Spinal cord (tissue), 10 donors: ENCODE results near the gene MMP24OS. TPM values are rescaled to one million over a fixed set of nuclear protein-coding genes. Genes with fewer than 3 reads are reported as not detected.

Experiments used
- DNase-seq, 6 donors: peaks; one replicate each; pipeline versions ENCODE4 v3.0.0 to v3.0.0-alpha.2; 2013 to 2015; ENCODE audit warnings: low spot score in 6 of 6, low read depth in 4 of 6
- H3K27ac ChIP-seq: one replicate; pipeline ENCODE4 v1.5.1; 2013; ENCODE audit warnings: low read depth, low read length, control low read depth
- H3K27me3 ChIP-seq: one replicate; pipeline ENCODE4 v1.6.1; 2013; ENCODE audit warnings: low read length; ENCODE audit not compliant: control insufficient read depth, insufficient read depth
- H3K36me3 ChIP-seq: one replicate; pipeline ENCODE4 v1.6.1; 2013; ENCODE audit warnings: low read length; ENCODE audit not compliant: control insufficient read depth, insufficient read depth
- H3K4me1 ChIP-seq: one replicate; pipeline ENCODE4 v1.6.1; 2013; ENCODE audit warnings: low read length; ENCODE audit not compliant: control insufficient read depth, insufficient read depth
- H3K4me3 ChIP-seq: one replicate; pipeline ENCODE4 v1.5.1; 2013; ENCODE audit warnings: low read depth, low read length, control low read depth
- H3K9me3 ChIP-seq: one replicate; pipeline ENCODE4 v1.6.1; 2013; ENCODE audit warnings: low read length; ENCODE audit not compliant: control insufficient read depth, insufficient read depth
- WGBS: methylation state at CpG from one replicate; pipeline ENCODE4 v1.1.5; 2013; ENCODE audit warnings: missing lambda C conversion rate; ENCODE audit not compliant: insufficient coverage; 5-methylcytosine and 5-hydroxymethylcytosine counted together
- polyA plus RNA-seq, 2 donors: library from polyadenylated mRNA; unstranded; fragments of 120-200 nt; gene quantifications; one replicate each; pipeline ENCODE4 v1.2.1, GENCODE V29; 2013; ENCODE audit not compliant: insufficient read length in 2 of 2
- total RNA-seq, 2 donors: library from RNA; depleted of rRNA in 1 of 2; stranded (reverse); fragments of 120-200 nt in 1 of 2; fragments of >200 nt in 1 of 2; gene quantifications; one replicate each; pipeline versions ENCODE4 v1.2.3 to v1.2.4, GENCODE V29; 2013 to 2014
- donor health status: healthy.

The MMP24OS gene
- total and polyA plus RNA-seq, 4 donors, result 10.1 to 70.6 (median 42.8) TPM

- 84% methylated on average over 4 of the region's 4 CpGs for WGBS
- Histone ChIP-seq H3K36me3 (peaks cover 22% of the 10 kb centered on the region), H3K27ac (no peak overlapping the region), H3K4me1 (peaks cover 10% of the 10 kb centered on the region), H3K9me3 (no peaks in the 10 kb centered on the region), H3K27me3 (no peaks in the 10 kb centered on the region), H3K4me3 (no peak overlapping the region)
- no peak for DNase-seq
Measured at GRCh38 chr20:35299780-35300179, 21.9 kb upstream of the MMP24OS start.

DNA sequence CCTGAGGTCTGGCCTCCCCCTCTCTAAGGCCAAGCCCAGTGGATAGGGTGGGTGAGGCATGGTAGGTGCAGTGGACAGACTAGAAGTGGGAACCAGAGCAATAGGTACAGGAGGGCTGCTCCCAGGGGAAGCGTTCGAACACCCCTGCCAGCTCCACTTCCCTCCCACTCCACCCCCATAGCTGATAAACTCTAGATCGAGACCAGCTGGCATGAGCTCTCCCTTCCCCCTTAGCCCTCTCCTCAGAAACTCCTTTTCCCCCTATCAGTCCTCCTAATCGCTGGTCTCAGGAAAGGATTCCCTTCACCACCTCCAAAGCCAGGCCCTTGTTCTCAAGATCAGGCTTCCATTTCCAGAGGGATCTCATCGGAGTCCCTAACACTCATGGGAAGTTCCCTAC, 20.3 kb upstream of the MMP24OS start:
- DNase-seq, result no peak
- no peak overlapping the region for H3K27ac ChIP-seq
- peaks cover under 1% of the 10 kb centered on the region for H3K4me1 ChIP-seq
- no peaks in the 10 kb centered on the region for H3K9me3 ChIP-seq
- no peak overlapping the region for H3K4me3 ChIP-seq
- H3K27me3 ChIP-seq, result no peaks in the 10 kb centered on the region
- H3K36me3 ChIP-seq, result peaks cover 10% of the 10 kb centered on the region
- WGBS, result 90% methylated on average over 5 of the region's 5 CpGs

DNA sequence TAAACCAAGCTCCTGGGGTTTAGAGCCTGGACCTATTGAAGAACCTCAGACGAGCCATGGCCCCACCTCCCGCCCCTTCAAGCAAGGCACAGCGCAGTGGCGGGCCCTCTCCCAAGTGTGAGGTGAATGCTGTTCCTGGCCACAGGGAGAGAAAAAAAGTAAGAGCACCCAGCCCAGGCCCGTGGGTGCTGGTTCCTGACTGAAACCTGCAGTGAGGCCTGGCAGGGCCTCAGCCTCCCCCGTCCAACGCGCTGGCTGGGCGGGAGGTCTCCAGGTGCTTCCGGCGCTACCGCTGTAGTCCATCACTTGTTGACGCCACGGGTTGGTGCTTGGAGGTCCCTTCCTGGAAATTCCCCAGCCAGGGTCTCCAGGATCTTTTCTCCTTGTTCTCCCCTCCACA, 19.8 kb upstream of the MMP24OS start:
- no peak overlapping the region for H3K4me3 ChIP-seq
- no peaks in the 10 kb centered on the region for H3K4me1 ChIP-seq
- no peaks in the 10 kb centered on the region for H3K9me3 ChIP-seq
- WGBS, result 93% methylated on average over 14 of the region's 14 CpGs
- peaks cover 6% of the 10 kb centered on the region for H3K36me3 ChIP-seq
- no peak overlapping the region for H3K27ac ChIP-seq
- DNase-seq, result no peak
- H3K27me3 ChIP-seq, result no peaks in the 10 kb centered on the region

DNA sequence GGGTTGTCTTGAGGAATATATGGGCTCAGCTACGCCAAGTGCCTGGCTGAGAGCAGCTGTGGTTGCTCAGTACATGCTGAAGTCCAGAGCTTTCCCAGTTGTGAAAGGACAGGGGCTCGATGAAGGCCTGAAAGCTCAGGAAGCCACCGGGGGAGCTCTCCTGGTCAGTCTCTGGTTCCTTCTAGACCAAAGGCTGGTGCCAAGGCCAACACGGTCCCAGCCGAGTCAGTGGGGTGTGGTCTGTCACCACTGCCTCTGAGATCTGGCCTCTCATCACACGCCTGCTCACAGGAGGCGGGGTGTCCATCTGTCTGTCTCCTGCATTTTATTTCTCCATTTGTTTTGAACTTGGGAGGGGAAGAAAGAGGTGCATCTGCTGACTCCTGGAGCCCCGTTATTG, 19.2 kb upstream of the MMP24OS start:
- Histone ChIP-seq H3K27ac (no peak overlapping the region), H3K9me3 (no peaks in the 10 kb centered on the region), H3K36me3 (peaks cover 4% of the 10 kb centered on the region), H3K27me3 (no peaks in the 10 kb centered on the region), H3K4me3 (no peak overlapping the region), H3K4me1 (no peaks in the 10 kb centered on the region)
- WGBS, result 66% methylated on average over 6 of the region's 8 CpGs
- DNase-seq, result no peak

DNA sequence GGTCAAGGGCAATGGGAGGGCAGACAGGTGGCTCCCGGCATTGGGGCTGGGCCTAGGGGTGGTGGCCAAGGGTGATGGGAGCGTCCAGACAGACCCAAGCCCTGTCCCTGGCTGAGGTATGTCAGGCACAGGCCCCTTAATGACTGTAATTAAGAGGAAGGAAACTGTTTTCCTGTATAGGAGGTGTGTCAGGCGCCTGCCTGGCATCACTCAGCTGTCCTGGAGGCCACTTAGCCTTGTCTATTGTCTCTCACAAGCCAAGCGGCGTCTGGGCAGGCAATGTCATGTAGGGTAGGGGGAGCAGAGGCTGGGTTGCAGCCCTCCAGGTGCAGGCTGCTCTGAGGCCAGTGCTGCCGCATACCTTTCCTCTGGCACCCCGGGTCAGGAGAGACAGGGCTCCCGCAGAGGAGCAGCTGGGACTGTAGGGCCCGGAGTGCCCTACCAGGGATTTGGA, 18.2 kb upstream of the MMP24OS start:
- no peaks in the 10 kb centered on the region for H3K36me3 ChIP-seq
- WGBS, result 58% methylated on average over 9 of the region's 9 CpGs
- no peak overlapping the region for H3K4me3 ChIP-seq

DNA sequence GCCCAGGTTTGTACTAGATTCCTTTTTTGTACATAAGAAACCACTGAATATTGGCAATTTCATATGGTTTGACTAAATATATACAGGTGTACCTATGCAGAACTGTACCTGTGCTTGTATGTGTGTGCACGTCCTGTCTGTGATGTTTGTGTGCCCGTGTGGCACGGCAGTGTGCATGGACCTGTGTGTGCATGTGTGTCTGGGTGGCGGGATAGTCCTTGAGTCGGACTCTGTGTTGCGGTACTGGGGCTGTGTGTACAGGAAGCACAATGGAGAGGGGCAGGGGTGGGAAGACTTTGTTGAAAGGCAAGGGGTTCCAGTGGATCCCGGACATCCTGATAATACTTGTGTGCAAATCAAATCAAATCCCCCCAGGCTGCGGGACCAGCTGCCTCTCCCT, 17.8 kb upstream of the MMP24OS start:
- H3K4me3 ChIP-seq, result no peak overlapping the region
- H3K27ac ChIP-seq, result no peak overlapping the region
- WGBS, result 100% methylated on average over 4 of the region's 8 CpGs
- no peaks in the 10 kb centered on the region for H3K4me1 ChIP-seq
- no peaks in the 10 kb centered on the region for H3K9me3 ChIP-seq
- no peaks in the 10 kb centered on the region for H3K36me3 ChIP-seq
- no peak for DNase-seq
- H3K27me3 ChIP-seq, result no peaks in the 10 kb centered on the region

More for the DNA sequence above, 18.2 kb upstream of the MMP24OS start:
- DNase-seq, result no peak
- Histone ChIP-seq H3K27ac (no peak overlapping the region), H3K27me3 (no peaks in the 10 kb centered on the region), H3K4me1 (no peaks in the 10 kb centered on the region), H3K9me3 (no peaks in the 10 kb centered on the region)

DNA sequence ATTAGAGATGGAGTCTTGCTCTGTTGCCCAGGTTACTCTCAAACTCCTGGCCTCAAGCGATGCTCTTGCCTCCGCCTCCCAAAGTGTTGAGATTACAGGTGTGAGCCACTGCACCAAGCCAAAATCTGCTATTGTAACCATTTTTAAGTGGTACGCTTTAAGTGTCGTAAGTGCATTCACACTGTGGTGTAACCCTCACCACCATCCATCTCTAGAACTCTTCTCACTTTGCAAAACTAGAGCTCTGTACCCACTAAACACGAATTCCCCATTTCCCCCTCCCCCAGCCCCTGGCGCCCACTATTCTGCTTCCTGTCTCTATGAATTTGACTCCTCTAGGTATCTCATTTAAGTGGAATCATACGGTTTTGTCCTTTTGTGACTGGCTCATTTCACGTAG, 17.1 kb upstream of the MMP24OS start:
- no peaks in the 10 kb centered on the region for H3K9me3 ChIP-seq
- H3K27ac ChIP-seq, result no peak overlapping the region
- 85% methylated on average over 8 of the region's 8 CpGs for WGBS
- H3K4me1 ChIP-seq, result no peaks in the 10 kb centered on the region
- H3K27me3 ChIP-seq, result no peaks in the 10 kb centered on the region
- H3K36me3 ChIP-seq, result no peaks in the 10 kb centered on the region
- no peak overlapping the region for H3K4me3 ChIP-seq
- no peak for DNase-seq

GRCh38 chr20:35294293-35294685, 16.4 kb upstream of the MMP24OS start:
- no peak for DNase-seq
- Histone ChIP-seq H3K4me1 (no peaks in the 10 kb centered on the region), H3K27ac (no peak overlapping the region), H3K36me3 (no peaks in the 10 kb centered on the region), H3K27me3 (no peaks in the 10 kb centered on the region), H3K9me3 (no peaks in the 10 kb centered on the region), H3K4me3 (no peak overlapping the region)
- 42% methylated on average over 3 of the region's 5 CpGs for WGBS

GRCh38 chr20:35293303-35294292, 15.7 kb upstream of the MMP24OS start:
- WGBS, result 91% methylated on average over 17 of the region's 19 CpGs
- no peak overlapping the region for H3K4me3 ChIP-seq
- H3K9me3 ChIP-seq, result no peaks in the 10 kb centered on the region
- no peak for DNase-seq
- H3K27me3 ChIP-seq, result no peaks in the 10 kb centered on the region
- no peak overlapping the region for H3K27ac ChIP-seq
- H3K36me3 ChIP-seq, result no peaks in the 10 kb centered on the region
- H3K4me1 ChIP-seq, result no peaks in the 10 kb centered on the region
